PC-9 (cell line): Measurements from ENCODE around the gene CCDC194.

ENCODE experiments used
- EZH2 ChIP-seq: fragments of 200-600 bp; sonication (generic); IDR thresholded peaks from 2 replicates; pipeline ENCODE4 v1.8.0; 2017; ENCODE audit warnings: antibody characterized with exemption, low read depth
- TF ChIP-seq, protein P1 (sequence below): fragments of 200-600 bp; sonication (generic); conservative IDR thresholded peaks from 2 replicates; pipeline ENCODE4 v1.6.1; 2017; ENCODE audit warnings: mixed run types, antibody characterized with exemption, mild to moderate bottlenecking, moderate library complexity

DNA sequence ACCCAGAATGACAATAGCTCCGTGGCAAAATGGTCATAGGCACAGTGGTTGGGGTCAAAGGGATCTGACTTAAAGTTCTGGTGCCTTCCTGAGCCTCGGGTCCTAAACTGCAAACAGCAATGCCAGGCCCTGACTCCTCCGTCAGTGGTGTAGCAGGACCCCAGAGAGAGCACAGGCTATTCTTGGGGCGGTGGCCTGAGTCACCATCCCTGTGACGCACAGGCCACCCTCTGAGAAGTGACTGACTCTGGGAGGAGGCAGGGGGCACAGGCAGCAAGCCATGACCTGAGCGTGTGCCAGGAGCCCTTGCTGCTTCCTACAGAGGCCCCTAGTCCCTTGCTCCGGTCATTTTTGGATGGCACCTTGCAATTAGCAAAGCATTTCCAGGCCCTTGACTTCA is 35.6 kb downstream of the CCDC194 start:
- TF ChIP-seq, protein P1, sequence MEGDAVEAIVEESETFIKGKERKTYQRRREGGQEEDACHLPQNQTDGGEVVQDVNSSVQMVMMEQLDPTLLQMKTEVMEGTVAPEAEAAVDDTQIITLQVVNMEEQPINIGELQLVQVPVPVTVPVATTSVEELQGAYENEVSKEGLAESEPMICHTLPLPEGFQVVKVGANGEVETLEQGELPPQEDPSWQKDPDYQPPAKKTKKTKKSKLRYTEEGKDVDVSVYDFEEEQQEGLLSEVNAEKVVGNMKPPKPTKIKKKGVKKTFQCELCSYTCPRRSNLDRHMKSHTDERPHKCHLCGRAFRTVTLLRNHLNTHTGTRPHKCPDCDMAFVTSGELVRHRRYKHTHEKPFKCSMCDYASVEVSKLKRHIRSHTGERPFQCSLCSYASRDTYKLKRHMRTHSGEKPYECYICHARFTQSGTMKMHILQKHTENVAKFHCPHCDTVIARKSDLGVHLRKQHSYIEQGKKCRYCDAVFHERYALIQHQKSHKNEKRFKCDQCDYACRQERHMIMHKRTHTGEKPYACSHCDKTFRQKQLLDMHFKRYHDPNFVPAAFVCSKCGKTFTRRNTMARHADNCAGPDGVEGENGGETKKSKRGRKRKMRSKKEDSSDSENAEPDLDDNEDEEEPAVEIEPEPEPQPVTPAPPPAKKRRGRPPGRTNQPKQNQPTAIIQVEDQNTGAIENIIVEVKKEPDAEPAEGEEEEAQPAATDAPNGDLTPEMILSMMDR = no peak
- TF ChIP-seq EZH2 = no peak
